DOHH2 (cell line): ENCODE results near the gene MAGI1.
"Not testable (repeated sequence)": the region's sequence is repeated elsewhere in the genome, so short reads cannot be mapped to it uniquely, and the experiment has no call there.

Experiments
- H3F3A ChIP-seq: fragments of 200-600 bp; sonication (generic), shearing (Covaris generic); 2 replicates; pipeline ENCODE4 v1.6.0; 2016; ENCODE audit warnings: antibody characterized with exemption, mild to moderate bottlenecking; ENCODE audit not compliant: control insufficient read depth, insufficient read depth
- H3K27ac ChIP-seq: fragments of 200-600 bp; sonication (generic); 2 replicates; pipeline ENCODE4 v1.5.1; 2014; ENCODE audit warnings: low read depth, mild to moderate bottlenecking, low read length, moderate library complexity
- H3K27me3 ChIP-seq: fragments of 200-600 bp; sonication (generic); 2 replicates; pipeline ENCODE4 v1.6.1; 2014; ENCODE audit warnings: mild to moderate bottlenecking, low read length, mixed read lengths; ENCODE audit not compliant: control insufficient read depth
- H3K36me3 ChIP-seq: fragments of 200-600 bp; sonication (generic); 2 replicates; pipeline ENCODE4 v1.6.1; 2014; ENCODE audit warnings: mild to moderate bottlenecking, low read length, moderate library complexity, mixed read lengths; ENCODE audit not compliant: control insufficient read depth
- H3K4me1 ChIP-seq: fragments of 200-600 bp; sonication (generic); 2 replicates; pipeline ENCODE4 v1.6.1; 2014; ENCODE audit warnings: mild to moderate bottlenecking, low read length, mixed read lengths; ENCODE audit not compliant: control insufficient read depth
- H3K4me2 ChIP-seq: fragments of 200-600 bp; sonication (generic); 2 replicates; pipeline ENCODE4 v1.6.0; 2014; ENCODE audit warnings: mild to moderate bottlenecking, low read length, moderate library complexity
- H3K4me3 ChIP-seq: fragments of 200-600 bp; sonication (generic); 2 replicates; pipeline ENCODE4 v1.5.1; 2014; ENCODE audit warnings: mild to moderate bottlenecking, low read length, mixed read lengths
- H3K79me2 ChIP-seq: fragments of 200-600 bp; sonication (generic); 2 replicates; pipeline ENCODE4 v1.6.1; 2014; ENCODE audit warnings: mild to moderate bottlenecking, low read length, mixed read lengths; ENCODE audit not compliant: control insufficient read depth
- H3K9me2 ChIP-seq: fragments of 200-600 bp; sonication (generic); replicated peaks from 2 replicates; pipeline ENCODE4 v1.6.1; 2014; ENCODE audit warnings: mild to moderate bottlenecking, low read length, mixed read lengths; ENCODE audit not compliant: control insufficient read depth
- H3K9me3 ChIP-seq: fragments of 200-600 bp; sonication (generic); 2 replicates; pipeline ENCODE4 v1.6.1; 2014; ENCODE audit warnings: antibody characterized with exemption, low read length, mixed read lengths; ENCODE audit not compliant: control insufficient read depth, insufficient read depth
- H4K20me1 ChIP-seq: fragments of 200-600 bp; sonication (generic); 2 replicates; pipeline ENCODE4 v1.6.0; 2014; ENCODE audit warnings: low read depth, mild to moderate bottlenecking, antibody characterized with exemption, low read length, moderate library complexity; ENCODE audit not compliant: control insufficient read depth, insufficient read depth
- CTCF ChIP-seq: fragments of 200-600 bp; sonication (generic); IDR thresholded peaks from one replicate; pipeline ENCODE4 v1.5.1; 2014; ENCODE audit warnings: antibody characterized with exemption, mild to moderate bottlenecking, low read depth, low read length; ENCODE audit not compliant: poor library complexity, severe bottlenecking
- EZH2phosphoT487 ChIP-seq: fragments of 200-600 bp; sonication (generic); IDR thresholded peaks from 2 replicates; pipeline ENCODE4 v1.6.1; 2017; ENCODE audit warnings: borderline replicate concordance, mild to moderate bottlenecking, antibody characterized with exemption, low read length, moderate library complexity, mixed read lengths

Gene MAGI1

GRCh38 chr3:65548848-65549625, 489.7 kb downstream of the MAGI1 start:
- no peaks in the 10 kb centered on the region for H3F3A ChIP-seq
- H3K9me3 ChIP-seq = 0 out of 2 replicates have a peak, but pooled peaks cover 3% of the 10 kb centered on the region
- H3K4me1 ChIP-seq = no peaks in the 10 kb centered on the region
- H3K36me3 ChIP-seq = no peaks in the 10 kb centered on the region
- no peak overlapping the region for H3K4me3 ChIP-seq
- no peaks in the 10 kb centered on the region for H4K20me1 ChIP-seq
- no peaks in the 10 kb centered on the region for H3K9me2 ChIP-seq
- TF ChIP-seq EZH2phosphoT487 (no peak), CTCF (no peak)
- H3K4me2 ChIP-seq = no peak overlapping the region
- H3K79me2 ChIP-seq = no peaks in the 10 kb centered on the region
- H3K27ac ChIP-seq = no peak overlapping the region
- H3K27me3 ChIP-seq = no peaks in the 10 kb centered on the region

- Histone ChIP-seq H3K4me3 (no peak overlapping the region), H3K9me2 (no peaks in the 10 kb centered on the region), H3K4me1 (no peaks in the 10 kb centered on the region), H3F3A (no peaks in the 10 kb centered on the region), H4K20me1 (no peaks in the 10 kb centered on the region), H3K27ac (no peak overlapping the region), H3K79me2 (no peaks in the 10 kb centered on the region), H3K9me3 (0 out of 2 replicates have a peak, but pooled peaks cover 3% of the 10 kb centered on the region), H3K4me2 (no peak overlapping the region), H3K36me3 (no peaks in the 10 kb centered on the region), H3K27me3 (no peaks in the 10 kb centered on the region)
- TF ChIP-seq EZH2phosphoT487 (no peak), CTCF (no peak)
Observed at GRCh38 chr3:65545429-65545828, 493.3 kb downstream of the MAGI1 start.

GRCh38 chr3:65543391-65543790, 495.3 kb downstream of the MAGI1 start:
- not testable (repeated sequence) for H3F3A ChIP-seq

GRCh38 chr3:65540666-65541065, 498.1 kb downstream of the MAGI1 start:
- Histone ChIP-seq H4K20me1 (no peaks in the 10 kb centered on the region), H3K79me2 (no peaks in the 10 kb centered on the region), H3K4me3 (no peak overlapping the region), H3K9me2 (no peaks in the 10 kb centered on the region), H3F3A (no peaks in the 10 kb centered on the region), H3K4me2 (no peak overlapping the region), H3K36me3 (no peaks in the 10 kb centered on the region), H3K27ac (no peak overlapping the region), H3K27me3 (no peaks in the 10 kb centered on the region), H3K9me3 (peaks cover 5% of the 10 kb centered on the region; the same call in 1 of the 2 replicates), H3K4me1 (no peaks in the 10 kb centered on the region)
- TF ChIP-seq EZH2phosphoT487 = no peak
- no peak for TF ChIP-seq CTCF

More at GRCh38 chr3:65543391-65543790, 495.3 kb downstream of the MAGI1 start:
- H4K20me1 ChIP-seq, H3K27ac ChIP-seq, H3K4me1 ChIP-seq, H3K9me2 ChIP-seq, H3K9me3 ChIP-seq, H3K79me2 ChIP-seq, H3K27me3 ChIP-seq, H3K4me2 ChIP-seq, H3K4me3 ChIP-seq, H3K36me3 ChIP-seq: not testable (repeated sequence)
